ACHN (cell line): ENCODE results near the gene RABEP1.

ENCODE experiments used
- DNase-seq: peaks from one replicate; pipeline ENCODE4 v3.0.0-alpha.2; 2015
- in situ Hi-C: cut with HindIII; loops from 2 replicates; pipeline ENCODE4 v1.10.0; 2017; ENCODE audit warnings: low sequenced_read_pairs, low pct_ligation_motif_present, low pct_unique_long_range_greater_than_20kb

RABEP1 gene

DNA sequence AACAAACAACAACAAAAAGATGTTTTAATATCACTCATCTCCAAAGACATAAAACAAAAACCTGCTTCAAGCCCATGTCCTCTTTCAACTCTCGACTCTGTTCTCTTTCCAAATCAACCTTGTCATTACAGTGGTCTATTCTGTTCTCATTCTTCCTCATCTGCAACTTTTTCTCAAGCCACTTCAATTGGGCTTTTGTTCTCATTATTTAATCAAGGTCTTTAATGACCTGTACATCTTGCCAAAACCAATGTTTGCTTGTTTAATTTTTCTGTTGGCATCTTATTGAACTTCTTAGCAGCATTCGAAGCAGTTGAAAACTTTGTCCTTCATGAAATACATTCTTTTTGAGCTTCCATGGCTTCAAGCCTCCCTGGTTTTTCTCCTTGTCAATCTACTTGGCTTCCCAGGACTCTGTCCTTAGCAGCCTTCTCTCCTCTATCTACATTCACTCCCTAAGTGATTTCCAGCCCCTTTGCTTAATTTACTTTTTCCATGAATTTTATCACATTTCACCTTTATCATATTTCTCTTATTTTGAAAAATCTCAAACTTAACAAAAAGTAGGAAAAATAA, 19.6 kb upstream of the RABEP1 start:
- no peak for DNase-seq
- in situ Hi-C loops: no loop called here

DNA sequence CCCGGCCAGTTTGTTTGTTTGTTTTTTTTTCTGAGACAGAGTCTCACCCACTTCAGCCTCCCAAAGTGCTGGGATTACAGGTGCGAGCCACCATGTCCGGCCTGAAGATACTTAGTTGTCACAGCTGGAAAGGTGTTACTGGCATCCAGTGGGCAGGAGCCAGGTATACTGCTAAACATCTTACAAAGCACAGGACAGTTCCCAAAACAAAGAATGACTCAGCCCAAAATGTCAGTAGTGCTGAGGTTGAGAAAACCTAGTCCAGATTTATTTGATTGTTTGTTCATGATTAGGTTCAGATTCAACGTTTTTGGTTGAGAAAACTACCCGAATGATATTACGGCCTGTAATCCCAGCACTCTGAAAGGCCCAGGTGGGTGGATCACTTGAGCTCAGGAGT, 18.6 kb upstream of the RABEP1 start:
- DNase-seq: no peak
- in situ Hi-C loops: no loop called here

- no peak for DNase-seq
- in situ Hi-C loops: no loop called here
Measured at GRCh38 chr17:5264893-5265292, 17.2 kb upstream of the RABEP1 start.

GRCh38 chr17:5269241-5269960, 12.7 kb upstream of the RABEP1 start:
- DNase-seq: no peak
- in situ Hi-C loops: no loop called here

- in situ Hi-C loops: no loop called here
- DNase-seq: no peak
Measured at GRCh38 chr17:5272322-5272721, 9.8 kb upstream of the RABEP1 start.

DNA sequence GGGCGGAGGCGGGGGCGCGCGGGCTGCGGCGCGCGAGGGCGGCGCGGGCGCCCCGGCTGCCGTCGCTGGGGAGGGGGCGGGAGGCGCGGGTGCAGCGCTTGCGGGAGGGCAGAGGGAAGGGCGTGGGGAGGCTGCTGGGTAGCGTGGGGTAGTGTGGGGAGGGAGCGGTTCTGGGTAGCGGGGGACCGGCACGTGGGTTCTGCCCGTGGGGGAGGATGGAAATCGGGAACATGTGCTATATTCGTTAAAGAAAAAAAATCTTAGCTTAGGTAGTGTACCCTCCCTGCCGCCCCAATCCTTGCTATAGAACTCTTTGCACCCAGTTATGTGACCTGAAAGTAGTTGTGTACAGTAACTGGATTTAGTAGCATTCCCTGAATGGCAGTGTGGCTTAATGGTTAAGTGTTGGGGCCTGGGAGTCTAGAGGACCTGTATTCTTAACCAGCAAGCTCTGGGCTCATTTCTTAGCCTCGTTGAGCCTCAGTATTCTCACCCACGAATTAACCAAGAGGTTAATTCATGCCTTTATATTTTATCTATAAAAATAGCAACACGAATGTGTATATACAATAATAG, 646 bp downstream of the RABEP1 start:
- in situ Hi-C loops: no loop called here
- peak; percentile 35 for DNase-seq

DNA sequence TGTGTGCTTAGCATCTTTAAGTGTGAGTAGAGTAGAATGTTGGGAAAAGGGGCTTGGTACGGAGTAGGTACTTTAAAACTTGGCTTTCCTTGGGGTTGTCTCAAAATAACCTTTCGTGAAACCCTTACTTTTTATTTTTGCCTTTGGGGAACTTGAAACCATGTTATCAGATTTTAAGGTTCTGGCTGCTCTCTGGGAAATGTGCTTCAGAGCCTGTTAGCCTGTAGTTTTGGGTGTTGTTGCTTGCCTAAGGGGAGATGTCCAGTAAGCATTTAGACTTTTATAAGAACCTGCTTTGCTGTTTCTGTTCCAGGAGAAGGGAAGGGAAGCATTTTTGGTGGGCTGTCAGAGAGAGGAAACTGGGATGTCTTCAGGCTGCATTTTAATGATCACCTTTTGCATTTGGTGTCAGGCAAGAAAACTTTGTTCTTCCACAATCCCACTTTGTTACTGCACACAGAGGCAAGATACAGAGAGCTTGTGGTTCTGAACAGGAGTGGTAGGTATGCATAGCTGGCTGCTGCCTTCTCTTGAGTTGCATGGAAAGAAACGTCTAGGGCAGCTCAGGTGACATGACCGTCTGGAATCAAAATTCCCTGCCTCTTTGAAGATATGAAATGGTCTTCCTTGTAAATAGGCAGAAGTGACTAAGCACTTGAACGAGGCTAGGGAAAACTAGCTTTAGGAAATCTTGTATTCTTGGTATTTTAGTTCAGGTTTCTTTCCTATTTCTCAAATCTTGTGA, 1.7 kb downstream of the RABEP1 start:
- in situ Hi-C loops: no loop called here
- DNase-seq: no peak

DNA sequence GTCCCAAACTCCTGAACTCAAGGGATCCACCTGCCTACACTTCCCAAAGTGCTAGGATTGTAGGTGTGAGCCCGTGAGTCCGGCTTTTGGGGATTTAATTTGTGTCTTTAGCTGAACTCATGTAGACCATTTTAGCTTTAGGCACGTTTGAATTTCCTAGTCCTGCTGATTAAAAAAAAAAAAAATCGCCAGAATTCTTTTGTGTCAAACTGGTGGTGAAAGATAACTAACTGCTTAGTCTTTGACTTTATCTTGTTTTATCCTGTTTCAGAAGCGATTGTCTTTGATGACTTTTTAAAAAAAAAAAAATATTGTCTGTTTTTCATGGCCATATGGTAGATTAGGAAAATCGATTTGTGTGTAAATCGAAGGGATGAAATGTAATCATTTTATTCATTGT, 2.6 kb downstream of the RABEP1 start:
- DNase-seq: no peak
- in situ Hi-C loops: no loop called here

DNA sequence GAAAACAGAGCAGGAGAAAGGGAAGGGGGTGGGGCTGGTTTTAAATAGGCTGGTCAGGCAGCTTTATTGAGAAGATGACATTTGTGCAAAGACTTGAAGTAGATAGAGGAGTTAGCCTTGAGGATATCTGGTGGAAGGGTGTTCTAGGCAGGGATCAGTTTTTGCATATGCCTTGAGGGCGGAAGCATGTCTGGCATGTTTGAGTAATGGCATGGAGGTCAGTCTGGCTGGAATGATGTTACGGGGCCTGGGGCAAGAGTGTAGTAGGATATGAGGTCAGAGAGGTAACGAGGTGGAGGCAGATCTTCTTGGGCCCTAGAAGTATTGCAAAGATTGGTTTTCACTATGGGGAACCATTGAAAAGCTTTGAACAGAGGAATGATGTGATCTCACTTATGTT, 4.8 kb downstream of the RABEP1 start:
- in situ Hi-C loops: no loop called here
- DNase-seq: no peak

- in situ Hi-C loops: no loop called here
- DNase-seq: no peak
Measured at GRCh38 chr17:5291683-5292350, 9.7 kb downstream of the RABEP1 start.

- in situ Hi-C loops: no loop called here
- DNase-seq: no peak
Measured at GRCh38 chr17:5297245-5297644, 15.2 kb downstream of the RABEP1 start.

GRCh38 chr17:5299383-5299782, 17.3 kb downstream of the RABEP1 start:
- no peak for DNase-seq
- in situ Hi-C loops: no loop called here

GRCh38 chr17:5304636-5305035, 22.6 kb downstream of the RABEP1 start:
- in situ Hi-C loops: no loop called here
- no peak for DNase-seq

DNA sequence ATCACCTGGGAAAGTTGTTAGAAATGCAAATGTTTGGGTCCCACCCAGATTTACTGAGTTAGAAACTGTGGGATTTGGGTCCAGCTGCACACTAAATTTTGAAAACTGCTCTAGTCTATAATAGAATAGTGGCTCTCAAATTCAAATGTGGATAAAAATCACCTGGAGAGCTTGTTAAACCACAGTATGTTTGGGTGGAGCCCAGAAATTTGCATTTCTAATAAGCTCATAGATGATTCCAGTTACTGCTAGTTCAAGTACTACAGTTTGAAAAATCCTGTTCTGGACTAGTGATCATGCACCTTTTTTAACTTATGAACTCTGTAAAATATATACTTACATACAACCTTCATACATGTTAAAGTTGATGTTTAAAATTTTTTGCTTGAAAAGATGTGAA, 27.8 kb downstream of the RABEP1 start:
- DNase-seq: no peak
- in situ Hi-C loops: no loop called here

DNA sequence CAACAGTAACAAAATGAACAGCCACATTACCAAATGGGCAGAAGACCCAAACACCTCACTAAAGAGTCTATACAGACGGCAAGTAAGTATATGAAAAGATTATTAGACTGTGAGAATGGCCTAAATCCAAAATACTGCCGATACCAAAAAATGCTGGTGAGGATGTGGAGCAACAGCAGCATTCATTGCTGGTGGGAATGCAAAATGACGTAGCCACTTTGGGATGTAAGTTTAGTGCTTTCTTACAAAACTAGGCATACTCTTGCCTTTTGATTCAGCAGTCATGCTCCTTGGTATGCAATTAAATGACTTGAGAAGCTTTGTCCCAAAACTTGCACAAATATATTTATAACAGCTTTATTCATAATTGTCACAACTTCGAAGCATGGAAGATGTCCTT, 43.8 kb downstream of the RABEP1 start:
- in situ Hi-C loops: no loop called here

DNA sequence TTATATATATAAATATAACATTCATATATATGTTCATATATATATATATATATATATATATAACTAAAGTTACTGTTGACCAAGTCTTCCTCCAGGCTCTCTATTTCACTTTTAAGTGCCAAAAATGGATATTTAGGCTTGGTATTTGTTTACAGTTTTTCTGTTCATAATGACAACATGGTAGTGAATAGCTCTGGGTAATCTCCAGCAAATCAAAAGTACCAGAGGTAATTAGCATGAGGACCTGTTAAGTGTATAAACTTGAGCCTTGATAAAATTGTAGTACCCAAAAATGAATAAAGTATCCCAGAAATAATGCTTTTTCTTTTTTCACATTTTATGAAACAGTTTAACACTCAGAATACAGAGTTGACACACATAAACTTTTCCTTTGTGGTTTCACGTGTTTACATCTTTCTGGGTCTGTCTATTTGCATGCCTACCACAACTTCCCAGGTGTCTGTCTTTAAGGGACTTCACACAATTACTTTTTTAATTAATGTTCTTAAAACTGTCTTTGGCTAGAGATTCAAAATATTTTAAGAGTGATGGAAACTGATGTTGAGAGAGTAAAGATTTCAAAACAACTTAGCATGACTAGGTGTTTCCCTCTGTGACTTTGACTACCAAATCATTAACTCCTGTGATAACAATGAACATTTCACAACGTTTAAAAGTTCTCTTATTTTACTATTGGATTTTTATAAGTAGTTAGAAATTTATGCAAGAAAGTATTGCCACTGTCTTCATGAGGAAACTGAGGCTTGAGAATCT, 47.9 kb downstream of the RABEP1 start:
- in situ Hi-C loops: no loop called here
- DNase-seq: no peak

More for the DNA sequence above, 43.8 kb downstream of the RABEP1 start:
- no peak for DNase-seq

DNA sequence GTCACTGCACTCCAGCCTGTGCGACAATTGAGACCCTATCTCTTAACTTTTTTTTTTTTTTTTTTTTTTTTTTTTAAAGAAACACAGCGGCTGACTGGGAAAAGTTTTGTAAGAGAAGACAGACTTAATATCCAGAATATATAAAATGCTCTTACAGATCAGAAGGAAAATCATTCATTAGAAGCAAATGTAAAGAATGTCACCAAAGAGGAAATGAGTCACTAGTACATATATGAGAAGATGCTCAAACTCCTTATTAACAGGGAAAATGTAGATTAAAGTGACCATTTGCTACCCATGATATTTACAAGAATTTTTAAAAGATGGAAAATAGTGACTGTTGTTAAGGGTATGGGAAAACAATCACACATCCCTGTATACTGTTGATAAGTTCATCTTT, 48.9 kb downstream of the RABEP1 start:
- in situ Hi-C loops: no loop called here
- no peak for DNase-seq

DNA sequence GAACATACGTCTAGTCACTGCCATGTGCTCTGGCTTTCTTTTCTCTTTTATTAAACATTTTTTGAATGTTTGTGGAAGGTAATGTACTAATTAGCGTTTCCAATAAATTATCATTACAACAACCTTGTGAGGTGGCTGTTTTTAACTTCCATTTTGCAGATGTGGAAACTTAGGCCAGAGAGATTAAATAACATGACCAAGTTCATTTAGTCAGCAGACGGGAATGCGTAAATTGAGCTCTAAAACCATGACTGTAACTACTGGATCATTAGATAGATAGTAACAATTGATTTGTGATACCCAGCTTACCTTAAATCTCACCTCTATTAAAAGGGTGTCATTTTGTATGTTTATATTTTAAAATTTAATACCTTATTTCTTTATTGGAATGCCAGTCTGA, 49.4 kb downstream of the RABEP1 start:
- no peak for DNase-seq
- in situ Hi-C loops: no loop called here
